ENCODE data around the gene TSHZ2. TPM values are rescaled to one million over a fixed set of nuclear protein-coding genes. Genes with fewer than 3 reads are reported as not detected.

Gene TSHZ2
- total RNA-seq, 1 donor from 2014 or later, result 1.2 TPM

DNA sequence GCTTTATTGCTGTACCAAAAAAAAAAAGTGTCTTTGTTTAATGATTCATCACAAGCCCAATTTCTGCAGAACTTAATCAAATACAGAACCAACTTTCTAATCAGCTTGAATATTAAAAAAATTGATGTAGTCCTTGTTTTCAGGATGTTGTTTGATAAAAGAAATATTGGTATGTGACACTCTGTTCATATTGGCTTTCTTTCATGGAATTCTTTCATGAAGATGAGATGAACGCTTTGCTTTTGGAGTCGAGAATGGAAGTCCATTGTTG lies 437.2 kb downstream of the TSHZ2 start:
- Mint-ChIP-seq H3K4me3 (ENCODE audit: unreplicated experiment) (no peak overlapping the region), H3K27me3 (ENCODE audit: low read depth, unreplicated experiment) (peaks cover 13% of the 10 kb centered on the region), H3K36me3 (ENCODE audit: low read depth, unreplicated experiment) (no peaks in the 10 kb centered on the region), H3K27ac (ENCODE audit: unreplicated experiment) (no peak overlapping the region), H3K4me1 (ENCODE audit: low read depth, unreplicated experiment) (no peaks in the 10 kb centered on the region), H3K9me3 (ENCODE audit: unreplicated experiment) (peaks cover 6% of the 10 kb centered on the region)
- Histone ChIP-seq H2AFZ (ENCODE audit: low read depth, low read length) (no peak overlapping the region), H3K9me3 (ENCODE audit: insufficient read depth, low read depth, low read length) (no peaks in the 10 kb centered on the region), H3K79me2 (ENCODE audit: insufficient read depth, low read length) (no peaks in the 10 kb centered on the region), H3K36me3 (ENCODE audit: insufficient read depth, low read length) (no peaks in the 10 kb centered on the region), H3K27ac (ENCODE audit: low read depth, low read length) (no peak overlapping the region), H3K4me1 (ENCODE audit: insufficient read depth, low read length) (no peaks in the 10 kb centered on the region), H3K4me3 (ENCODE audit: insufficient read depth, low read depth, low read length) (no peak overlapping the region), H4K20me1 (ENCODE audit: insufficient read depth, low read length) (no peaks in the 10 kb centered on the region), H3K4me2 (ENCODE audit: low read length) (no peak overlapping the region), H3K9ac (ENCODE audit: low read length) (no peak overlapping the region), H3K27me3 (ENCODE audit: insufficient read depth, low read length) (no peaks in the 10 kb centered on the region)
- DNase-seq (ENCODE audit: low read depth) (no peak), FAIRE-seq (no peak)
- TF ChIP-seq EZH2 (IDR thresholded peaks at IDR 0.05; ENCODE audit: insufficient read depth, low read length), result no peak
- TF ChIP-seq, protein P1, sequence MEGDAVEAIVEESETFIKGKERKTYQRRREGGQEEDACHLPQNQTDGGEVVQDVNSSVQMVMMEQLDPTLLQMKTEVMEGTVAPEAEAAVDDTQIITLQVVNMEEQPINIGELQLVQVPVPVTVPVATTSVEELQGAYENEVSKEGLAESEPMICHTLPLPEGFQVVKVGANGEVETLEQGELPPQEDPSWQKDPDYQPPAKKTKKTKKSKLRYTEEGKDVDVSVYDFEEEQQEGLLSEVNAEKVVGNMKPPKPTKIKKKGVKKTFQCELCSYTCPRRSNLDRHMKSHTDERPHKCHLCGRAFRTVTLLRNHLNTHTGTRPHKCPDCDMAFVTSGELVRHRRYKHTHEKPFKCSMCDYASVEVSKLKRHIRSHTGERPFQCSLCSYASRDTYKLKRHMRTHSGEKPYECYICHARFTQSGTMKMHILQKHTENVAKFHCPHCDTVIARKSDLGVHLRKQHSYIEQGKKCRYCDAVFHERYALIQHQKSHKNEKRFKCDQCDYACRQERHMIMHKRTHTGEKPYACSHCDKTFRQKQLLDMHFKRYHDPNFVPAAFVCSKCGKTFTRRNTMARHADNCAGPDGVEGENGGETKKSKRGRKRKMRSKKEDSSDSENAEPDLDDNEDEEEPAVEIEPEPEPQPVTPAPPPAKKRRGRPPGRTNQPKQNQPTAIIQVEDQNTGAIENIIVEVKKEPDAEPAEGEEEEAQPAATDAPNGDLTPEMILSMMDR (IDR thresholded peaks at IDR 0.05; ENCODE audit: insufficient read depth, low read depth, low read length), result no peak

DNA sequence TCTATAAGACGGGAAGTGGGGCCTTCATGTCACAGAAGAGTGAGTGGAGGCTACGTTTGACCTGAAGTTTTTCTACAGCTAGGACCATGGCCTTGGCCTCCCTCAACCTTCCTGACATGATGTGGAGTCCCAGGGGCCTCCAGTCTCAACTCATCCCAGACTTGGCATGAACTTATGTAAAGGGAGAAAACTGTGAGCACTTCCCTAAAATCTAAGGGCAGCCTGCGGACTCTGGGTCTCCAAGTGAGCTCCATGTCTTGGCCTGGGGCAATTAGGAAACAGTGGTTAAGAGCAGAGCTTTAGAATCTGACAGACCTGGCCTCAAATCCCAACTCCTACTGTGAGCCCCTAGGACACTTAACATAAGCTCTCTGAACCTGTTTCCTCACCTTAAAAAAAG lies 439.0 kb downstream of the TSHZ2 start:
- H3K4me3 Mint-ChIP-seq (ENCODE audit: unreplicated experiment), result no peak overlapping the region
- no peaks in the 10 kb centered on the region for H3K9me3 ChIP-seq (ENCODE audit: insufficient read depth, low read depth, low read length)

DNA sequence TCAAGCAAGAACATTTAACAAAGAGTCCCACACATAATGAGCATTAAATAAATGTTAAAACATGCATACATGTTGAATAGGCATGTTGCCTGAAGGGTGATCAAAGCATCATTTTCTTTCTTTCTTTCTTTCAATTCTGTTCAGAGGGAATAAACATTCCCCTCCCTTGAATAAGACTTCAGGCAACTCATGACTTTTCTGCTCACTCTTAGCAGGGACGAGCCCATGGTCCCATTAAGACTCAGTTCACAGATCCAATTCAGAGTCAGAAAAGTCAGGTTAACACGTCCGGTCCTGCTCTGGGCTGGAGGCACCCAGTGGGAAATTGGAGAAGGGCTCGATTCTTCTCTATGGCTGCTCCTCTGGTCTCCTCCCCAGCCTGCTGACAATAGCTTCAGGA lies 439.7 kb downstream of the TSHZ2 start:
- no peaks in the 10 kb centered on the region for H3K4me1 Mint-ChIP-seq (ENCODE audit: low read depth, unreplicated experiment)
- FAIRE-seq, result no peak
- Histone ChIP-seq H3K27ac (ENCODE audit: low read depth, low read length) (no peak overlapping the region), H4K20me1 (ENCODE audit: insufficient read depth, low read length) (no peaks in the 10 kb centered on the region), H3K4me2 (ENCODE audit: low read length) (no peak overlapping the region), H3K27me3 (ENCODE audit: insufficient read depth, low read length) (no peaks in the 10 kb centered on the region), H3K36me3 (ENCODE audit: insufficient read depth, low read length) (no peaks in the 10 kb centered on the region), H3K9me3 (ENCODE audit: insufficient read depth, low read depth, low read length) (no peaks in the 10 kb centered on the region), H3K79me2 (ENCODE audit: insufficient read depth, low read length) (no peaks in the 10 kb centered on the region), H2AFZ (ENCODE audit: low read depth, low read length) (no peak overlapping the region), H3K4me1 (ENCODE audit: insufficient read depth, low read length) (no peaks in the 10 kb centered on the region), H3K4me3 (ENCODE audit: insufficient read depth, low read depth, low read length) (no peak overlapping the region), H3K9ac (ENCODE audit: low read length) (no peak overlapping the region)
- no peaks in the 10 kb centered on the region for H3K36me3 Mint-ChIP-seq (ENCODE audit: low read depth, unreplicated experiment)
- no peak overlapping the region for H3K27ac Mint-ChIP-seq (ENCODE audit: unreplicated experiment)
- no peak for DNase-seq (ENCODE audit: low read depth)
- H3K27me3 Mint-ChIP-seq (ENCODE audit: low read depth, unreplicated experiment), result peaks cover 13% of the 10 kb centered on the region
- no peak overlapping the region for H3K4me3 Mint-ChIP-seq (ENCODE audit: unreplicated experiment)
- peaks cover 6% of the 10 kb centered on the region for H3K9me3 Mint-ChIP-seq (ENCODE audit: unreplicated experiment)
- TF ChIP-seq, protein P1 (IDR thresholded peaks at IDR 0.05; ENCODE audit: insufficient read depth, low read depth, low read length), result no peak
- TF ChIP-seq EZH2 (IDR thresholded peaks at IDR 0.05; ENCODE audit: insufficient read depth, low read length), result no peak

More for the DNA sequence above, 439.0 kb downstream of the TSHZ2 start:
- Mint-ChIP-seq H3K27ac (ENCODE audit: unreplicated experiment) (no peak overlapping the region), H3K9me3 (ENCODE audit: unreplicated experiment) (peaks cover 6% of the 10 kb centered on the region), H3K27me3 (ENCODE audit: low read depth, unreplicated experiment) (peaks cover 13% of the 10 kb centered on the region), H3K4me1 (ENCODE audit: low read depth, unreplicated experiment) (no peaks in the 10 kb centered on the region), H3K36me3 (ENCODE audit: low read depth, unreplicated experiment) (no peaks in the 10 kb centered on the region)
- Histone ChIP-seq H2AFZ (ENCODE audit: low read depth, low read length) (no peak overlapping the region), H3K4me3 (ENCODE audit: insufficient read depth, low read depth, low read length) (no peak overlapping the region), H3K36me3 (ENCODE audit: insufficient read depth, low read length) (no peaks in the 10 kb centered on the region), H3K27ac (ENCODE audit: low read depth, low read length) (no peak overlapping the region), H3K4me2 (ENCODE audit: low read length) (no peak overlapping the region), H3K9ac (ENCODE audit: low read length) (no peak overlapping the region), H3K79me2 (ENCODE audit: insufficient read depth, low read length) (no peaks in the 10 kb centered on the region), H3K27me3 (ENCODE audit: insufficient read depth, low read length) (no peaks in the 10 kb centered on the region), H3K4me1 (ENCODE audit: insufficient read depth, low read length) (no peaks in the 10 kb centered on the region), H4K20me1 (ENCODE audit: insufficient read depth, low read length) (no peaks in the 10 kb centered on the region)
- DNase-seq (ENCODE audit: low read depth), result no peak
- no peak for FAIRE-seq
- TF ChIP-seq, protein P1 (IDR thresholded peaks at IDR 0.05; ENCODE audit: insufficient read depth, low read depth, low read length), result no peak
- TF ChIP-seq EZH2 (IDR thresholded peaks at IDR 0.05; ENCODE audit: insufficient read depth, low read length), result no peak

Data from astrocyte (in vitro differentiated cells and primary cell).